Hepatic stellate cell (primary cell): ENCODE measurements around the gene GFPT1.

ENCODE experiments used
- DNase-seq: peaks from one replicate; pipeline ENCODE4 v3.0.0; 2011; ENCODE audit warnings: low spot score

GFPT1 gene

GRCh38 chr2:69291004-69291650 is 95.9 kb downstream of the GFPT1 start:
- no peak for DNase-seq

GRCh38 chr2:69288429-69288828 is 98.6 kb downstream of the GFPT1 start:
- no peak for DNase-seq

GRCh38 chr2:69287544-69287943 is 99.5 kb downstream of the GFPT1 start:
- DNase-seq, result no peak

DNA sequence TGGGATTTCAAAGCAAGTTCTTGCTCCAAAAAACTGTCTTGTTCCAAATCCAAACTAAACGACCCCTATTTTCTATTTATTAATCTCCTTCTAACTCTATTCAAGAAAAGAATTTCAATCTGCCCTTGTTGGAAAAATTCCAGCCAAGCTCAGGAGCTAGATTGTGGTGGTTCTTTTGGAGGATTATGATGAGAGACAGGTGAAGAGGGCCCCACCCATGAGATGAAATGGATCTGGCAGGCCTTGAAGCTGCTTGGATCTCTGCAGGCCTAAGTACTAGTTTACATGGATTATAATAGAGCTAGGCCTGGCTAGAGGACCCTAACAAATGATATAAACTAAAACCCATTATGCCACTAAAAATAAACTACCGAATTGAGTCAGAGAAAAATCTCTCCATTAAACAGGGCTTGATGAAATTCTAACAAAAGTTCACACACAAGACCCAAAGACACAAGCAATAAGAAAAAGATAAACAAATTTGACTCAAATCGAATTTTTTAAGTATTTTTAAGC is 101.6 kb downstream of the GFPT1 start:
- DNase-seq, result no peak

- no peak for DNase-seq
These were observed 106.1 kb downstream of the GFPT1 start for GRCh38 chr2:69280796-69281412.

- DNase-seq, result no peak
These were observed 106.9 kb downstream of the GFPT1 start for GRCh38 chr2:69279931-69280681.

- DNase-seq, result no peak
These were observed 107.8 kb downstream of the GFPT1 start for GRCh38 chr2:69279211-69279610.

GRCh38 chr2:69278366-69278765 is 108.7 kb downstream of the GFPT1 start:
- no peak for DNase-seq

DNA sequence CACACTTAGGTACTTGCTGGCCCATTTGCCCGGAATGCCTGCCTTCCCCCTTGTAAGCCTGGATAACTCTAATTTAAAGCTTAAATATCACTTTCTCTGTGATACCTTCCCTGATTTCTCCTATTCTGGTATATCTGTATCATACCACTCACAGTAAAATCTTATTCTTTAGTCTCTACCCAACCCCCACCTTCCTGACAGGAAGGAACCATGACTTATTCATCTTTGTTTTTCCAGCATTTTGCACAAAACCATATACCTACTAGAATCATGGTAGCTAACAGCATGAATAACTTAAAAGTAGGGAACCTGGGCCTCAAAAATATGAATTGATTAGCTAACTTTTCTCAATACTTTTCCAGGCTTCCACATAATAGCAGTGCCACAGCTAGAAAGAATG is 111.5 kb downstream of the GFPT1 start:
- no peak for DNase-seq

DNA sequence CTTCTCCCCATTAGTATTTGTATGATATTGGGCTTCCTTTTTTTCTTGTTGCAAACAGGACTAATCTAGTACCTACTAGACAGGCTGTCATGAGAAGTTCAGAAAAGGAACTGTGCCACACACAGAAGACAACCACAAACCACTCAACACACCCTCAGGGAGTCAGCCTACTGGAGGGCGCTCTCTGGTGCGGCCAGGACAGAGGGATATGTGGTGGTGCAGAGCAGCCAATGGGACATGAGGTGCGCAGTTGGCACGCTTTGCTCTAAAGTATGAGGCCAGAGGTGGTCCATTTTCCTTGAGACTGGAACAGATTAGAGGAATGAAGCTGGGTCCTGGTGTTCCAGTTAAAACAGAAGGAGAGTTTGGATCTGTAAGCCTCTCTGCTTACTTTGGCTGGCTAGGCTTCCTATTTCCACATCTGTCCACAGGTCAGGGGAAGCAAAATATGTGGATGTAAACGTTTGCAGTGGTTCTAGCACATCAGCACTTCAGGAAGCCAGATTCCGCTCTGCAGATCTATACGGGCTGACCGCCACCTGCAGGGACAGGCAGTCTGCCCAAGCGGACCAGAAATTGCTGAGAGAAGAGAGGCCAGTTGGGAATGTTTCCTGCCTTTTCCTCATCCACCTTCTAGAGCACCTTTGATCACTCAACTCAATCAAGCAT is 114.1 kb downstream of the GFPT1 start:
- DNase-seq, result no peak

DNA sequence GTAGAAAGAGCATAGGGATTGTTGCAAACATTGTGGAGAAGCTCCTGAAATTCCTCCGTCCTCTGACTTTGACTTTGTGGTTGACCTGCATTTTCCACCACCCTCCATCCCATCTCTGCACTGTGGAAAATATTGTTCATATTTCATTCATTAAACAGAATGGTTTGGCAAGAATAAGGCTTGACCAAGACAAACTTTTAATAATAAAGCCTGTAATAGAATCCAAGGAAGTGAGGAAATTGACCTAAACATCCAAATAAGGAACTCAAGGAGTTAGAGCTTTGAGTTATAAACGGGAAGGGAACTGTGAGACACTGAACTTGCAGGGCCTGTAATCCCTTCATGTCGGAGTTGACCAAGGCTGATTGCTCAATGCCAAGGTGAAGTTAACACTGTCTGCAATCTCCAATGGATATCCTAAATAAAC is 115.2 kb downstream of the GFPT1 start:
- peak; percentile 20 for DNase-seq
